BE2C (cell line): ENCODE data around the gene SKI.

ENCODE experiments used
- DNase-seq: peaks from one replicate; pipeline ENCODE4 v3.0.0-alpha.2; 2020
- H3K27me3 ChIP-seq: fragments of 250-450 bp; sonication (Bioruptor Pico); 2 replicates; pipeline ENCODE4 v1.5.1; 2020; ENCODE audit warnings: mild to moderate bottlenecking
- H3K36me3 ChIP-seq: fragments of 250-450 bp; sonication (Bioruptor Pico); 2 replicates; pipeline ENCODE4 v1.5.1; 2020; ENCODE audit warnings: mild to moderate bottlenecking
- H3K4me1 ChIP-seq: fragments of 250-450 bp; sonication (Bioruptor Pico); 2 replicates; pipeline ENCODE4 v1.5.1; 2020
- H3K4me3 ChIP-seq: 2 replicates; pipeline ENCODE4 v1.5.1; 2011; ENCODE audit warnings: low read depth, low read length
- H3K9me3 ChIP-seq: fragments of 250-450 bp; sonication (Bioruptor Pico); 2 replicates; pipeline ENCODE4 v1.5.1; 2020
- TF ChIP-seq, protein P1 (sequence below): IDR thresholded peaks from 2 replicates; pipeline ENCODE4 v1.5.1; 2012; ENCODE audit warnings: mild to moderate bottlenecking, low read depth, low read length

The SKI gene

DNA sequence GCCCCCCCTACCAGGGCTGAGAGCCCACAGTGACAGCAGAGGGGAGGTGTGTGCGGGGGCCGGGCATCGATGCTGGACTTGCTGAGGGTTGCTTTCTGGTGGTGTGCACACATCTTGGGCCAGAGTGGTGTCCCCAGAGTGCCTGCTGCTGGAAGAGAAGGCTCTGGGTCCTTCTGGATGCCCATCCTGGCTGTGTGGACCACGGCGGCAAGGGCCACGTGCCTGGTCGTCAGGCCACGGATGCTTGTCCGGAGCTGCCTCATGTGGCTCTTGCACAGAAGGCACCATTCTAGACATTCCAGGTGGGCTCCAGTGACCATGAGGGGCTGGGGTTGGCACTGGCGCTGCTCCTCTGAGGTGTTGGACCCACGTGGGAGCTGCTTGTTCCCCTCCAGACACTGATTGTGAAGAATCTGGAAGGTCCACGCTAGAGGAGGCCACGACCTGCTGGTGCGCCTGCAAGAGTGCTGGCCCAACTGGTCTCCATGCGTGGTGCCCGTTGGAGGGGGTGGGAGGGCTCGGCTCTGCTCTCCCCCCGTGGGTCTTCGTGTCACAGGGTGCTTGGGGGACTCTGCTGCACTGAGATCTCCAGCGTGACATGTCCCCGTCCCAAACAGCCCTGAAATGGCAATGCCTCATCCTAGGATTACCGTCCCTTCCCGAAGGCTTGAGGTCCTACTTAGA lies 25.8 kb downstream of the SKI start:
- Histone ChIP-seq H3K27me3 (no peaks in the 10 kb centered on the region), H3K4me3 (no peak overlapping the region), H3K9me3 (no peaks in the 10 kb centered on the region), H3K36me3 (0 out of 2 replicates have a peak, but pooled peaks cover 3% of the 10 kb centered on the region), H3K4me1 (no peaks in the 10 kb centered on the region)
- TF ChIP-seq, protein P1, sequence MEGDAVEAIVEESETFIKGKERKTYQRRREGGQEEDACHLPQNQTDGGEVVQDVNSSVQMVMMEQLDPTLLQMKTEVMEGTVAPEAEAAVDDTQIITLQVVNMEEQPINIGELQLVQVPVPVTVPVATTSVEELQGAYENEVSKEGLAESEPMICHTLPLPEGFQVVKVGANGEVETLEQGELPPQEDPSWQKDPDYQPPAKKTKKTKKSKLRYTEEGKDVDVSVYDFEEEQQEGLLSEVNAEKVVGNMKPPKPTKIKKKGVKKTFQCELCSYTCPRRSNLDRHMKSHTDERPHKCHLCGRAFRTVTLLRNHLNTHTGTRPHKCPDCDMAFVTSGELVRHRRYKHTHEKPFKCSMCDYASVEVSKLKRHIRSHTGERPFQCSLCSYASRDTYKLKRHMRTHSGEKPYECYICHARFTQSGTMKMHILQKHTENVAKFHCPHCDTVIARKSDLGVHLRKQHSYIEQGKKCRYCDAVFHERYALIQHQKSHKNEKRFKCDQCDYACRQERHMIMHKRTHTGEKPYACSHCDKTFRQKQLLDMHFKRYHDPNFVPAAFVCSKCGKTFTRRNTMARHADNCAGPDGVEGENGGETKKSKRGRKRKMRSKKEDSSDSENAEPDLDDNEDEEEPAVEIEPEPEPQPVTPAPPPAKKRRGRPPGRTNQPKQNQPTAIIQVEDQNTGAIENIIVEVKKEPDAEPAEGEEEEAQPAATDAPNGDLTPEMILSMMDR = no peak
- no peak for DNase-seq

DNA sequence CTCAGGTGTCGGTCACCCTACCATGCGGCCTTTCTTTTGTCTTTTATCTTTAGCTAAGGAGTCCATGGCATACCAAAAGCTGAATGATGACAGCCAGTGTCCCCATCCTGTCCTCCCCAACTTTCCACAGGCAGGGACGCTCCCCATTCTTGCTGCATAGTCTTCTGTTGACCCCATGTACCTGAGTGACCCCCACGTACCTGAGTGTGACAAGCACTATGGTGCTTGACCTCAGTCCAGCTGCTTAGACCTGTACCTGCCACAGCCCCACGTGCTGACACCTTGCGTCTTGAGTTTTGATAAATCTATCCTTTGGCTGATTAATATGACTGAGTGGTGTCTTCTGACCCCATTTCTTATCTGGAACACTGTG lies 26.9 kb downstream of the SKI start:
- Histone ChIP-seq H3K36me3 (0 out of 2 replicates have a peak, but pooled peaks cover 3% of the 10 kb centered on the region), H3K27me3 (no peaks in the 10 kb centered on the region), H3K4me1 (no peaks in the 10 kb centered on the region), H3K9me3 (no peaks in the 10 kb centered on the region), H3K4me3 (no peak overlapping the region)
- TF ChIP-seq, protein P1 = no peak
- no peak for DNase-seq

DNA sequence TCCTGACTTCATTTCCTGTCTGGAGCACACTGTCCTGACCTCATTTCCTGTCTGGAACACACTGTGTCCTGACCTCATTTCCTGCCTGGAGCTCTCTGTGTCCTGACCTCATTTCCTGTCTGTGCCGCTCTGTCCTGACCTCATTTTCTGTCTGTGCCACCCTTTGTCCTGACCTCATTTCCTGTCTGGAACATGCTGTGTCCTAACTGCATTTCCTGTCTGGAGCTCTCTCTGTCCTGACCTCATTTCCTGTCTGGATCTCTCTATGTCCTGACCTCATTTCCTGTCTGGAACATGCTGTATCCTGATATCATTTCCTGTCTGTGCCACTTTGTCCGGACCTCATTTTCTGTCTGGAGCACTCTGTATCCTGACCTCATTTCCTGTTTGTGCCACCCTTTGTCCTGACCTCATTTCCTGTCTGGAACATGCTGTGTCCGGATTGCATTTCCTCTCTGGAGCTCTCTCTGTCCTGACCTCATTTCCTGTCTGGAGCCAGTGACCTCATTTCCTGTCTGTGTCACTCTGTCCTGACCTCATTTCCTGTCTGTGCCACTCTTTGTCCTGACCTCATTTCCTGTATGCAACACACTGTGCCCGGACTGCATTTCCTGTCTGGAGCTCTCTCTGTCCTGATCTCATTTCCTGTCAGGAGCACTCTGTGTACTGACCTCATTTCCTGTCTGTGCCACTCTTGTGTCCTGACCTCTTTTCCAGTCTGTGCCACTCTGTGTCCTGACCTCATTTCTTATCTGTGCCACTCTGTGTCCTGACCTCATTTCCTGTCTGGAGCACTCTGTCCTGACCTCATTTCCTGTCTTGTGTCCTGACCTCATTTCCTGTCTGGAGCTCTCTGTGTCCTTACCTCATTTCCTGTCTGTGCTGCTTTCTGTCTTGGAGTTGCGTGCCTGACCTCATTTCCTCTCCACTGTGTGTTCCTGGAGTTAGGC lies 27.6 kb downstream of the SKI start:
- Histone ChIP-seq H3K4me3 (no peak overlapping the region), H3K9me3 (no peaks in the 10 kb centered on the region), H3K27me3 (no peaks in the 10 kb centered on the region), H3K36me3 (0 out of 2 replicates have a peak, but pooled peaks cover 3% of the 10 kb centered on the region), H3K4me1 (no peaks in the 10 kb centered on the region)
- no peak for DNase-seq
- TF ChIP-seq, protein P1 = no peak

DNA sequence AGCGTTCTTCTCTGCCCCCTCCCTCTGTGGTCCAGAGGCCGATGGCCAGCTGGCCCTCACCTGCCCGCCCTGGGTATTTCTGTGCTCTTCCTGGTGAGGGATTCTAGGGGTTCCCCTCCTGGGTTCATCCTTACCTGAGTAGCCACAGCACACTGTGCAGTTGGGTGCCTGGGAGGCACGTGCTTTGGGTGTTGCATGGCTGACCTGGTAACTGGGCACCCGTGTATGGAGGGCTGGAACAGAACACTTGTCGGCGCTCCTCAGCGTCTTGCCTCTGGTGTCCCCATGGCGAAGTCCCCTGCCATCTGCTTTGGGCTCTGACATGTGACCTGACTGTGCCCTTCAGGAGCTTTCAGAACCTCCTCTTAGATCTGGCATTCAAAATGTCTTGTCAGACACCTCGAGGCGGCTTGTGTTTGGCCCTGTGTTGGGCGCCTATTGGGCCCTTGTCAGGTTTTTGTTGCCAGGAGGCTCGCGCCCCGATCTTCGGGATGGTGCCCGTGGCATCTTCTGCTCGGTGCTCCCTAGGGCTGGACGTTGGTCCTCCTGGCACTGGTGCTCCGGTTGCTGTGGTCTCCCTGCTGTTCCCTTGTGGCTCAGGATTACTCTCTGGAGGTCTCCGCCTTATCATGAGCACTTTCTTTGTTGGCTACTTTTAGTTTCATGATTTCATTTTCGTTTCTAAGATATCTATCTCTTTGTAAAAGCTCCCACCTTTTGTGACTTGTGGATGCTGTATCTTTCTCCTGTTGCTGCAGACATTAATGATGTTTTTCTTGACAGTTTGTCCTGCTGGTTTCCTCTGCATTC lies 28.5 kb downstream of the SKI start:
- no peaks in the 10 kb centered on the region for H3K9me3 ChIP-seq
- no peaks in the 10 kb centered on the region for H3K27me3 ChIP-seq
- DNase-seq = no peak
- H3K4me3 ChIP-seq = no peak overlapping the region
- no peaks in the 10 kb centered on the region for H3K4me1 ChIP-seq
- TF ChIP-seq, protein P1 = no peak
- 0 out of 2 replicates have a peak, but pooled peaks cover 3% of the 10 kb centered on the region for H3K36me3 ChIP-seq

DNA sequence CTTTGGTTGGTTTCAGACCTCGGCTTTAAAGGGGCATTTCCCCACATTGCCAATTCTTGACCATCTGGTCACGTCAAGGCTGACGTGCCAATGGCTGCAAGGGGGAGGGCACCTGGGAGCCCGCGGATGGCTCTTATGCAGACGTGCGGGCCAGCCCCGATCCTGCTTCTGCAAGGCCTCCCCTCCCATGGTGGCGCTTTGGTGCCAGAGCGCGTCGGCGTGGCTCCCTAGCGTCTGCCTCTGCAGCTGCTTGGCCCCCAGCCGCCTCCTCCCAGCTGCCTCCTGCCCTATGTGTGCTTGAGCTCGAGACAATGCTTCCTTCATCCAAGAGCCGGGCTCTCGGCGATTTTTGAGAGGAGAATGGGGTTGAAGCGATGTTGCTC lies 29.1 kb downstream of the SKI start:
- DNase-seq = no peak
- H3K36me3 ChIP-seq = 0 out of 2 replicates have a peak, but pooled peaks cover 3% of the 10 kb centered on the region
- no peaks in the 10 kb centered on the region for H3K4me1 ChIP-seq
- H3K9me3 ChIP-seq = no peaks in the 10 kb centered on the region
- no peak overlapping the region for H3K4me3 ChIP-seq
- no peaks in the 10 kb centered on the region for H3K27me3 ChIP-seq
- TF ChIP-seq, protein P1 = no peak
